NCI-H2196 (cell line): ENCODE data around the gene BATF.

Experiments
- DNase-seq: peaks from one replicate; lab custom pipeline; 2025; ENCODE audit not compliant: unreplicated experiment; lab: John Stamatoyannopoulos, UW

The BATF gene

GRCh38 chr14:75559451-75560222 lies 37.4 kb downstream of the BATF start:
- DNase-seq = peak; percentile 36

- DNase-seq = peak; percentile 87
Measured at GRCh38 chr14:75561013-75561432, 38.8 kb downstream of the BATF start.

- DNase-seq = no peak
Measured at GRCh38 chr14:75562089-75562488, 39.8 kb downstream of the BATF start.

GRCh38 chr14:75562489-75562888 lies 40.2 kb downstream of the BATF start:
- no peak for DNase-seq

- peak; percentile 67 for DNase-seq
Measured at GRCh38 chr14:75563931-75564330, 41.7 kb downstream of the BATF start.

- DNase-seq = no peak
Measured at GRCh38 chr14:75565056-75565455, 42.8 kb downstream of the BATF start.

- DNase-seq = no peak
Measured at GRCh38 chr14:75566321-75566720, 44.1 kb downstream of the BATF start.

- DNase-seq = no peak
Measured at GRCh38 chr14:75566752-75567151, 44.5 kb downstream of the BATF start.

GRCh38 chr14:75568140-75568539 lies 45.9 kb downstream of the BATF start:
- no peak for DNase-seq

GRCh38 chr14:75568791-75569190 lies 46.5 kb downstream of the BATF start:
- DNase-seq = no peak

GRCh38 chr14:75570797-75571196 lies 48.5 kb downstream of the BATF start:
- DNase-seq = no peak

GRCh38 chr14:75572104-75572503 lies 49.8 kb downstream of the BATF start:
- no peak for DNase-seq

- DNase-seq = no peak
Measured at GRCh38 chr14:75577090-75577489, 54.8 kb downstream of the BATF start.

- DNase-seq = peak; percentile 74
Measured at GRCh38 chr14:75577729-75578101, 55.4 kb downstream of the BATF start.

- DNase-seq = peak; percentile 38
Measured at GRCh38 chr14:75578102-75578785, 56.0 kb downstream of the BATF start, which contains the start of gene FLVCR2. Gene FLVCR2 (plus strand): TSS chr14:75578620. CDS start chr14:75578973, 353 bp downstream.

- DNase-seq = no peak
Measured at GRCh38 chr14:75578786-75579337, 56.6 kb downstream of the BATF start.

- no peak for DNase-seq
Measured at GRCh38 chr14:75579338-75579864, 57.1 kb downstream of the BATF start.

- DNase-seq = no peak
Measured at GRCh38 chr14:75579882-75580281, 57.6 kb downstream of the BATF start.

GRCh38 chr14:75587388-75587787 lies 65.1 kb downstream of the BATF start:
- no peak for DNase-seq

GRCh38 chr14:75589931-75590330 lies 67.7 kb downstream of the BATF start:
- no peak for DNase-seq

- no peak for DNase-seq
Measured at GRCh38 chr14:75591331-75591946, 69.2 kb downstream of the BATF start.
